ENCODE data around the gene UXS1. TPM values are rescaled to one million over a fixed set of nuclear protein-coding genes. Genes with fewer than 3 reads are reported as not detected.

Gene UXS1
- polyA plus RNA-seq, 1 of the 3 experiments (the other 2 are of a cell fraction): 55.9 TPM

- no peaks in the 10 kb centered on the region for H3F3A ChIP-seq (replicated peaks; ENCODE audit: insufficient read depth)
- H3K27me3 ChIP-seq (ENCODE audit: insufficient read depth): no peaks in the 10 kb centered on the region
- no peak overlapping the region for H3K9ac ChIP-seq
- no peaks in the 10 kb centered on the region for H4K20me1 ChIP-seq (ENCODE audit: insufficient read depth)
- ChIA-PET CTCF (interaction anchor here (1.3 kb wide), 1 partner anchor 416 kb away, joined by 3 read pairs; no protein-coding TSS in a partner anchor), POLR2A (no interaction called here)
- H3K36me3 ChIP-seq (replicated peaks in 1 of 2; ENCODE audit: control insufficient read depth in 1 of 2, insufficient read depth in 2 of 2, low read length in 1 of 2): peaks cover 5 to 14% of the 10 kb centered on the region in 2 experiments
- H3K79me2 ChIP-seq (ENCODE audit: insufficient read depth): no peaks in the 10 kb centered on the region
- 87% methylated on average over 5 of the region's 5 CpGs for WGBS (ENCODE audit: low lambda C conversion rate)
- no peak overlapping the region for H3K27ac ChIP-seq (ENCODE audit: low read depth in 2 of 2, low read length in 1 of 2)
- peaks cover 0 to 12% of the 10 kb centered on the region in 2 experiments; a peak in 2 of 4 replicates for H3K4me1 ChIP-seq (ENCODE audit: control insufficient read depth in 1 of 2, insufficient read depth in 2 of 2, low read depth in 1 of 2, low read length in 1 of 2)
- TF ChIP-seq EP300 (IDR thresholded peaks at IDR 0.05; ENCODE audit: borderline replicate concordance in 1 of 2, low read depth in 1 of 2, low read length in 1 of 2): no peak
- TF ChIP-seq MXI1 (IDR thresholded peaks at IDR 0.05; ENCODE audit: low read depth, low read length): no peak
- no peak for TF ChIP-seq POLR2AphosphoS5 (IDR thresholded peaks at IDR 0.05; ENCODE audit: low read depth, low read length)
- TF ChIP-seq NRF1 (IDR thresholded peaks at IDR 0.05; ENCODE audit: low read depth, low read length): no peak
- no peak for TF ChIP-seq RXRA (IDR thresholded peaks at IDR 0.05; ENCODE audit: borderline replicate concordance, low read depth)
- no peak for TF ChIP-seq TCF12 (IDR thresholded peaks at IDR 0.05)
- TF ChIP-seq EZH2phosphoT487 (IDR thresholded peaks at IDR 0.05; ENCODE audit: borderline replicate concordance, low read depth): no peak
- no peak for TF ChIP-seq ELF1 (IDR thresholded peaks at IDR 0.05)
- TF ChIP-seq CHD2 (IDR thresholded peaks at IDR 0.05; ENCODE audit: low read length, partially characterized antibody): no peak
- H2AFZ ChIP-seq (ENCODE audit: low read depth): no peak overlapping the region
- no peak overlapping the region for H3K4me3 ChIP-seq (ENCODE audit: low read depth in 2 of 2, low read length in 1 of 2)
- H3K4me2 ChIP-seq: no peak overlapping the region
- DNase-seq: no peak
- no peaks in the 10 kb centered on the region for H3K9me2 ChIP-seq
- no peaks in the 10 kb centered on the region for H3K9me3 ChIP-seq
Observed at GRCh38 chr2:106126705-106127281, 67.3 kb downstream of the UXS1 start.

- H3K9me2 ChIP-seq: no peaks in the 10 kb centered on the region
- no peak overlapping the region for H3K27ac ChIP-seq (ENCODE audit: low read depth in 2 of 2, low read length in 1 of 2)
- no peak for DNase-seq
- no peaks in the 10 kb centered on the region for H3K9me3 ChIP-seq
- peaks cover 5 to 19% of the 10 kb centered on the region in 2 experiments for H3K36me3 ChIP-seq (replicated peaks in 1 of 2; ENCODE audit: control insufficient read depth in 1 of 2, insufficient read depth in 2 of 2, low read length in 1 of 2)
- no peaks in the 10 kb centered on the region for H4K20me1 ChIP-seq (ENCODE audit: insufficient read depth)
- no peak overlapping the region for H3K9ac ChIP-seq
- CTCF ChIA-PET: interaction anchor here (1.3 kb wide), 1 partner anchor 416 kb away, joined by 3 read pairs; no protein-coding TSS in a partner anchor
- H3K79me2 ChIP-seq (ENCODE audit: insufficient read depth): no peaks in the 10 kb centered on the region
- no peak overlapping the region for H2AFZ ChIP-seq (ENCODE audit: low read depth)
- peaks cover 0 to 12% of the 10 kb centered on the region in 2 experiments; a peak in 2 of 4 replicates for H3K4me1 ChIP-seq (ENCODE audit: control insufficient read depth in 1 of 2, insufficient read depth in 2 of 2, low read depth in 1 of 2, low read length in 1 of 2)
- POLR2A ChIA-PET: no interaction called here
- H3K27me3 ChIP-seq (ENCODE audit: insufficient read depth): no peaks in the 10 kb centered on the region
- TF ChIP-seq RFX5 (IDR thresholded peaks at IDR 0.05; ENCODE audit: low read length): no peak
- H3F3A ChIP-seq (replicated peaks; ENCODE audit: insufficient read depth): no peaks in the 10 kb centered on the region
- no peak overlapping the region for H3K4me2 ChIP-seq
- WGBS (ENCODE audit: low lambda C conversion rate): 91% methylated on average over 7 of the region's 7 CpGs
- no peak overlapping the region for H3K4me3 ChIP-seq (ENCODE audit: low read depth in 2 of 2, low read length in 1 of 2)
Observed at GRCh38 chr2:106126295-106126694, 67.8 kb downstream of the UXS1 start.

DNA sequence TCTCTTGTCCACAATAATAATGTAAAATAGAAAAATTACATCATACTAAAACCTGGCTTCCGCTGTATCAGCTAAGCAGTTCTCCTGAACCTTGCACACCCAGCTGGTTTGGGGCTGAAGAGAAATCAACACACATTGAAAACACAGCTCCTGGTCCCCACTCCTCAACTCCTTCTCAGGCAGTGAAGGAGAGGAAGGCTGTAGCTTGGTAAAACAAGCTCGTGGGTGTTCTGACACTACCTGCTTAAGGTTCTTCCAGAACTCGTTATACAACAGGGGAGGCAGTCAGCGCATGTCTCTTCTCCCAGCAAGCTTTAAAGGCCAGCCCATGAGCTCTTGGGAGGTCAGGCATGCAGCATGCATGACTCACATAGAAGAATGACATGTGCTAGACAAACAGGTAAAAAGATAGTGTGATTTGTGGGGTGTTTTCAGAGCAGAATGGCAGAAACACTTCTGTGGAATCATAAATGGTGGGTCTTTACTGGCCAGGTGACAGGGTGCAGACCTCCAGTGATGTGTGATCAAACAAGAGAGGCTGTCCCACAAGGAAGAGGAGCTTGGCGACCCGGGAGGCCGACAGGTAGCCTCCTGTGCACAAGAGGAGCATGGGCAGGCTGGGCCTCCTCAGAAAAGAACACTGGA is 69.1 kb downstream of the UXS1 start:
- H4K20me1 ChIP-seq (ENCODE audit: insufficient read depth): no peaks in the 10 kb centered on the region
- DNase-seq: no peak
- peaks cover 5 to 32% of the 10 kb centered on the region in 2 experiments for H3K36me3 ChIP-seq (replicated peaks in 1 of 2; ENCODE audit: control insufficient read depth in 1 of 2, insufficient read depth in 2 of 2, low read length in 1 of 2)
- no peaks in the 10 kb centered on the region for H3F3A ChIP-seq (replicated peaks; ENCODE audit: insufficient read depth)
- peaks cover 0 to 6% of the 10 kb centered on the region in 2 experiments; a peak in 2 of 4 replicates for H3K4me1 ChIP-seq (ENCODE audit: control insufficient read depth in 1 of 2, insufficient read depth in 2 of 2, low read depth in 1 of 2, low read length in 1 of 2)
- WGBS (ENCODE audit: low lambda C conversion rate): 91% methylated on average over 5 of the region's 7 CpGs
- POLR2A ChIA-PET: no interaction called here
- no peak overlapping the region for H3K27ac ChIP-seq (ENCODE audit: low read depth in 2 of 2, low read length in 1 of 2)
- no peaks in the 10 kb centered on the region for H3K9me2 ChIP-seq
- H3K27me3 ChIP-seq (ENCODE audit: insufficient read depth): no peaks in the 10 kb centered on the region
- H3K9me3 ChIP-seq: no peaks in the 10 kb centered on the region
- no peak overlapping the region for H2AFZ ChIP-seq (ENCODE audit: low read depth)
- H3K79me2 ChIP-seq (ENCODE audit: insufficient read depth): no peaks in the 10 kb centered on the region
- CTCF ChIA-PET: interaction anchor here (0.9 kb wide), 1 partner anchor 438 kb away, joined by 3 read pairs; no protein-coding TSS in a partner anchor
- H3K4me3 ChIP-seq (ENCODE audit: low read depth in 2 of 2, low read length in 1 of 2): no peak overlapping the region
- no peak overlapping the region for H3K4me2 ChIP-seq
- H3K9ac ChIP-seq: no peak overlapping the region
- TF ChIP-seq TCF12 (IDR thresholded peaks at IDR 0.05) (no peak), FOXM1 (IDR thresholded peaks at IDR 0.05; ENCODE audit: low read depth) (no peak), NRF1 (IDR thresholded peaks at IDR 0.05; ENCODE audit: low read depth, low read length) (no peak), ZBTB33 (IDR thresholded peaks at IDR 0.05; ENCODE audit: borderline replicate concordance, low read depth) (no peak), GATA2 (CRISPR knock-in tag; IDR thresholded peaks at IDR 0.05) (no peak), USF1 (IDR thresholded peaks at IDR 0.05; ENCODE audit: borderline replicate concordance, low read depth) (no peak), JUND (IDR thresholded peaks at IDR 0.05) (no peak), TEAD4 (IDR thresholded peaks at IDR 0.05; ENCODE audit: borderline replicate concordance, insufficient read depth) (no peak)
